Activated CD4-positive, alpha-beta T cell treated with anti-CD3 and anti-CD28 coated beads for 1 hour (primary cell): ENCODE results near the gene HNRNPDL.
"Not testable (repeated sequence)": the region's sequence is repeated elsewhere in the genome, so short reads cannot be mapped to it uniquely, and the experiment has no call there.

Source experiments
- DNase-seq: peaks from one replicate; pipeline ENCODE4 v3.0.0-alpha.2; 2020

HNRNPDL gene

DNA sequence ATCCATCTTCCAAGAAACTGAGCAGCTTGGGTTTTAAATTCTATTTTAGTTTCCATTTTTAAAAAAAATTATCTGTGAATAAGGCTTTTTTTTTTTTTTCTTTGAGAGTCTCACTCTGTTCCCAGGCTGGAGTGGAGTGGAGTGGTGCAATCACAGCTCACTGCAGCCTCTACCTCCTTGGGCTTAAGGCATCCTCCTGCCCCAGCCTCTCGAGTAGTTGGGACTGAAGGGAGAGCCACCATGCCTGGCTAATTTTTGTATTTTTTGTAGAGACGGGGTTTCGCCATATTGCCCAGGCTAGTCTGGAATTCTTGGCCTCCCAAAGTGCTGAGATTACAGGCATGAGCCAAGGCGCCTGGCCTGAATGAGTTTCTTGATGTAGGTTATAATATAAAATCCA lies 1.6 kb upstream of the HNRNPDL start:
- no peak for DNase-seq

GRCh38 chr4:82430964-82431745 lies 893 bp upstream of the HNRNPDL start:
- DNase-seq, result peak; percentile 37

DNA sequence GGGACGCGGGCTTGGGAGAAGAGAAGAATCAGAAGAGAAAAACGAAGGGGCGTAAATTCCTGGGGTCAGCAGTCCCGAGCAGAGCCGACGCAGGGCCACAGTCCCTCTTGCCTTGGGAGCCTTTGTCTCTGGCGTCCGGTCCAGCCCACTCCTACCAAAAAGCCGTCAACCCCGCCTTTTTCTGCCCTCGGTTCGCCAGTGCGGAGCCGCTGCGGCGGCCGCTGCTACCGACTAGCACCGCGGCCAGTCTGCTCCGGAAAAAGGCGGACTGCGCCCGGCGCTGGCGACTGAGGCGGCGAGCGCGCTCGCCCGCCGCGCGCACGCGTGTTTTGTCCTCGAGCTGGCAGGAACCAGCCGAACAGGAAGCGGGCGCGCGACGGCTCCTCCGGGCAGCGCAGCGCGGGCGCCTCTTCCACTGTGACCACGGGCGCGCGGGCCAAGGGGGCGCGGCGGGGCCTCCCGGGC lies 502 bp downstream of the HNRNPDL start:
- DNase-seq, result no peak

- peak; percentile 90 for DNase-seq
These were observed 1.1 kb downstream of the HNRNPDL start for GRCh38 chr4:82428969-82429727.

DNA sequence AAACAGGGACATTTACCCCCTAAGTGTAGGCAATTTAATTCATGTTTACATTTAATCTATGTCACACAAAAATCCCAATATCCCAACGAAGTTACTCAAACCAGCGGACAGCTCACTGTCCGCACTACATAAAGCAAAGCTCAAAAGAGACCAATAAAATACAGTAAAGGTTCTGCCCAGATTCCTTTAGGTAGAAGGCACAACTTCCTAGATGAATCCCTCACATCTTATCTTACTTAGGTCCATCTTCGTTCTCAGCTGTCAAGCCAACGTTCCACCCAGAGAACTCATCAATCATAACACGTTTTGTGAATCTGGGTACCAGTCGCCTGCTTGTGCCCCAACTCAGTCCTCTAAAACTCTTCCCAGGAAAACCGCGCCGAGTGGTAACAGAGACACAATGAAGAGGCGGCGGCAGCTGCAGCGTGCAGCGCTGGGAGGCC lies 1.7 kb downstream of the HNRNPDL start:
- DNase-seq, result no peak

DNA sequence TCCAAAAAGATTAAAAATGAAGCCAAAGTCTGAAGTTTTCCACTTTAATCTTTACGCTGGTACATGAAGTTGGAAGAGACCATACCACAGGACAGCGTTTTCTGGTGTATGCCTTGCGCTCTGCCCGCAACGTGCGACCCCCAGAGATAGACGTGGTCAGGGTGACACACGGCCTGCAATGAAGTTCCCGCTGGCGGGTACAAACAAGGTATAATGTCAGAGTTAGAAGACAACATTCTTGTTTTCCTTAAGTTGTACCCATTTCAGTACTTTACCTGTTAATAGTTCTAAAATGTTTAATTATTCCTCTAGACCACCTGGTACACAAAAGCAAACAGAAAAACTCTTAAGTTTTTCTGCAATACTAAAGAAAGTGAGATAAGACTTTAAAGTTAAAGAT lies 4.8 kb downstream of the HNRNPDL start:
- no peak for DNase-seq

DNA sequence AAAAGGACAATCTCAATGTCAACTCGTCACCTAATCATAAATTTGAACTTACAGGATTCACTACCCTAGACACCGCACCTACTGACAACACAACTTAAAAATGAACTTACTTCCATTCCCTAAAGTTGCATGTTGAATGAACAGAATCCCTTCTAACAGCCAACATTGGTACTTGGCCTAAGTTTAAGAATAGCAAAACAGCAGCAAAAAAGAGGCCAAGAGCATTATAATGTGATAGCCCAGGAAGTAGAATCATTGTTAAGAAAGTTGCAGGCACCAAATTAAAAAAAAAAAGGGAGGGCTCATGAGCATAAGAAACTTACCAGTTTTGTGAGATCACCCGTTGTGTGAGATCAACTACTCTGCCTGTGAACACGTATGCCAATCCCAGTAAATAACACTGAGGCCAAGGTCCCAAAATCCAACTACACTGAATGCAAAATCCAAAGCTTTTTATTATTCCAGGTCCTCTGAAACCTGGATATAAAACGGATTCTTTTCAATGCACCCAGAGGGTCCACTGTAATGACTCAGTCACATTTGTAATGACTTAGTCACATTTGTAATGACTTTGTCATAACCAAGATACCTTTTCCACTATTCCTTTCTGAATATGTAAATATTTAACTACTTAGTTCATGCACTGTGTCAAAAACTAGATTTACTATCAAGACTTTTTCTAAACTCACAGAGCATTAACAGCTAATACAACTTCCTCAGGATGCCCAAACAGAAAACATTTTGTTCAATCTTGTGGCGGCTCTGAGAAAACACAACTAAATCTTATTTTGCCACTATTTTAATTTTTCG lies 6.8 kb downstream of the HNRNPDL start:
- DNase-seq, result no peak

DNA sequence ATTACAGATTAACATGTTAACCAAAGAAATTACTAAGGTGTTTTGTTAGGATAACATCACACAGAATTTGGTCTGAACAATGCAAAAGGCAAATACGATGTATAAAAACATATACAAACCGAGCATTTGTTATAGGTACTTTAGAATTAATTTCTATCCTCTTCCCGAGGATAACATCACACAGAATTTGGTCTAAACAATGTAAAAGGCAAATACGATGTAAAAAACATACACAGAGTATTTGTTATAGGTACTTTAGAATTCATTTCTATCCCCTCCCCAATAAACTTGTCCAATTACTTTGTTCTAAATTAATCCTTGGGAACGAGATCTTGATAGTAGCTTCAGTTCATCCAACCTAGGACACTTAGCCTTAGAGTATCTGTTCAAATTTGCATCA lies 7.6 kb downstream of the HNRNPDL start:
- DNase-seq, result no peak

DNA sequence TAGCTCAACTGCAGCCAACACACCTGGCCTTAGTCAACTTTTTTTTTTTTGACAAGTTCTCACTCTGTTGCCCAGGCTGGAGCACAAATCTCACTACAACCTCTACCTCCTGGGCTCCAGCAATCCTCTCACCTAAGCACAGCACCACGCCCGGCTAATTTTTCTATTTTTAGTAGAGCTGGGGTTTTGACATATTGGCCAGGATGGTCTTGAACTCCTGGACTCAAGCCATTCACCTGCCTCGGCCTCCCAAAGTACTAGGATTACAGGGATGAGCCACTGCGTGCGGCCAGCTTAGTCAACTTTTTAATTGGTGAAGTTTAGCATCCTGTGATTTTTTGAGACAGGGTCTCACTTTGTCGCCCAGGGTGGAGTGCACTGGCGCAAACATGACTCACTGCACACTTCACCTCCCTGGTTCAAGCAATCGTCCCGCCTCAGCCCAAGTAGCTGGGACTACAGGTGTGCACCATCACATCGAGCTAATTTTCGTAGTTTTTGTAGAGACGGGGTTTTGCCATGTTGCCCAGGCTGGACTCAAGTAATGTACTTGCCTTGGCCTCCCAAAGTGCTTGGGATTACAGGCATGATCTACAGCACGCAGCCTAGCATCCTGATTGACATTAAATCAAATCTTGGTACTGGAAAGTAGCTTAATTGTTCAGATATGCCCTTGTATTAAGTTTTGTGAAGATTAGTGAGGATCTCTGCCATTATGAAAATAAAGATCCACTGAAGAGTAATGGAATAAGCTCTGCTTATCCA lies 8.3 kb downstream of the HNRNPDL start:
- no peak for DNase-seq

DNA sequence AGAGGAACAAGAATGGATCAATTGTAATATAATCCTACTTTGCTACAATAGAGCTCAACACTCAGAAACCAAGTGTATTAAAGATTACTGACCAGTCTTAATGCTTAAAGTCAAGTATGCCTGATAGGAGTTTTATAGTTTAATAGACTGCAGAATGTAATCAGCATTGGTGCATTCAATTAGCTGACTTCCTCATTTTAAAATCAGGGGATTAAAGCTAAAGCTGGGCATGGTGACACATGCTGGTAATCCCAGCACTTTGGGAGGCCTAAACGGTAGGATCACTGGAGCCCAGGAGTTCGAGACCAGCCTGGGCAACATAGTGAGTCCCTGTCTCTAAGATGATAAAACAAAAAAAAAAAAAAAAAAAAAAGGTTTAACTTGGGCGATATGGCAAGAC lies 10.8 kb downstream of the HNRNPDL start:
- no peak for DNase-seq

DNA sequence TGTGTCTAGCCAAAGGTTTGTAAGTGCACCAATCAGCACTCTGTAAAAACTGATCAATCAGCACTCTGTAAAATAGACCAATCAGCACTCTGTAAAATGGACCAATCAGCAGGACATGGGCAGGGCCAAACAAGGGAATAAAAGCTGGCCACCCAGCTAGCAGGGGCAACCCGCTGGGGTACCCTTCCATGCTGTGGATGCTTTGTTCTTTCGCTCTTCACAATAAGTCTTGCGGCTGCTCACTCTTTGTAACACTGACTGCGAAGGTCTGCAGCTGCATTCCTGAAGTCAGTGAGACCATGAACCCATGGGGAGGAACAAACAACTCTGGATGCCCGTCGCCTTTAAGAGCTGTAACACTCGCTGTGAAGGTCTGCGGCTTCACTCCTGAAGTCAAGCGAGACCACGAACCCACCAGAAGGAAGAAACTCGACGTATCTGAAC lies 14.3 kb downstream of the HNRNPDL start:
- no peak for DNase-seq

- not testable (repeated sequence) for DNase-seq
These were observed 15.2 kb downstream of the HNRNPDL start for GRCh38 chr4:82415061-82415460.

DNA sequence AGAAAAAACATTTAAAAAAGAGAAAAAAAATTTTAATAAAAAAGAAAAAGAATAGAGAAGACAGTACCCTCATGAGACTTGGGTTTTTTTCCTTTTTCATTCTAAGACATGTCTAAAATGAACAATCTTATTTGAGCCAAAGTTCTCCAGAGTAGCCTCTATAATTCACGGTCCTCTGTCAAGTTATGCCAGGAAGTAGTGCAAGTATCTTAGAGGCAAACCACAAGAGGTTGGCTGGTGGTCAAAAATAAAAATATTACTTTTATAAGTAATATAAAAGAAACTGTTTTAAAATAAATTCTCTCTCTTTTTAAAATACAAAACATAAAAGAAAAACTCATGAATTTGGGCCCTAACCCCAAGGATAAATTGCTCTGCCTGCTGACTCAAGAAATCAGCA lies 26.5 kb downstream of the HNRNPDL start:
- DNase-seq, result no peak

DNA sequence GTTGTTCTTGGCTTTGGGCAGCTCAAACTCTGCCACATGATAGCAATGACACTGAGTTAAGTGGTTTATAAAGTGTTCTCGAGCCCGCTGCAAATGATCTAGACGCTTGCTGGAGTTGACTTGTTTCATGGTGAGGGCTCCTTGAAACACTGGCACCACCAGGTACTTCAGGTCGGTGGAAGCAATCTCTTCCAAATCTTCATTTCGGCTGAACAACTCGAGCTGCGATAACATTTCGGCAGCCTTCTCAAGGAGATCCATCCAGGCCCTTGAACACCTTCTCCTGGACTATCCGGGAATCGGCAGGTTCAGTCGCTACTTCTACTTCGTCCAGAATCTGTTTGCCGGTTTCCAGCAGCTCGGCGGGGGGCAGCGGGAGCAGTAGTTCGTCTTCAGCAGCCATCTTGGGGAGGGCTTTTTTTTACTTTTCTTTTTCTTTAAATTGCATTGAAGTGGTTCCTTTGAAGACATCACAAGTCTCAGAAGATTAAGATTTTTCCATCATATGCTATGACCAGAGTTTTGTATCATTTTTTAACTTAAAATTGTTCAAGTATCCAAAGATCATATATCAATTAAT lies 28.0 kb downstream of the HNRNPDL start:
- no peak for DNase-seq

GRCh38 chr4:82401600-82401999 lies 28.7 kb downstream of the HNRNPDL start:
- no peak for DNase-seq

GRCh38 chr4:82398263-82398662 lies 32.0 kb downstream of the HNRNPDL start:
- DNase-seq, result no peak

GRCh38 chr4:82397527-82397926 lies 32.7 kb downstream of the HNRNPDL start:
- DNase-seq, result no peak

GRCh38 chr4:82394896-82395295 lies 35.4 kb downstream of the HNRNPDL start:
- no peak for DNase-seq

GRCh38 chr4:82390061-82390460 lies 40.2 kb downstream of the HNRNPDL start:
- not testable (repeated sequence) for DNase-seq

- DNase-seq, result no peak
These were observed 41.9 kb downstream of the HNRNPDL start for GRCh38 chr4:82388405-82388804.

DNA sequence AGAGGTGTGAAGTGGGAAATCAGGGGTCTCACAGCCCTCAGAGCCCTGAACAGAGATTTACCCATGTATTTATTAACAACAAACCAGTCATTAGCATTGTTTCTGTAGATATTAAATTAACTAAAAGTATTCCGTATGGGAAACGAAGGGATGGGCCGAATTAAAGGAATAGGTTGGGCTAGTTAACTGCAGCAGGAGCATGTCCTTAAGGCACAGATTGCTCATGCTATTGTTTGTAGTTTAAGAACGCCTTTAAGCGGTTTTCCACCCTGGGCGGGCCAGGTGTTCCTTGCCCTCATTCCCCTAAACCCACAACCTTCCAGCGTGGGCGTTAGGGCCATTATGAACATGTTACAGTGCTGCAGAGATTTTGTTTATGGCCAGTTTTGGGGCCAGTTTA lies 44.0 kb downstream of the HNRNPDL start:
- not testable (repeated sequence) for DNase-seq

DNA sequence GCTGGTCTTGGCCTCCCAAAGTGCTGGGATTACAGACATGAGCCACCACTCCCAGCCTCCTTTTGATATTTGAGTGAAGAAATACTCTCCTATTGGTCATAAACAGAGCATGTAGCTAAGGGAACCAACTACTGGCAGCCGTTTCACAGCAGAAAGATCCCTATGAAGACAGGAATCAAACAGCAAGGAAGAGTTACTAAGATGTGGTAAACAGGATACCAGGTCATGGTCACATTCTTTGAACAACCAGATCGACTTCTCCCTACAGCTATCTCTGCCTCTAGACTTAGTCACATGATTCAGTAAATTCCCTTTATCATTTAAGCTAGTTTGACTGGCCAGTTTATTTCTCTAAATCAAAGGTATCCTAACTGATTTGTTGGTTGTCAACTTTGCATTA lies 47.5 kb downstream of the HNRNPDL start:
- DNase-seq, result no peak
